ENCODE data around the gene DDX23. TPM values are rescaled to one million over a fixed set of nuclear protein-coding genes. Genes with fewer than 3 reads are reported as not detected.

Gene DDX23
- polyA plus RNA-seq, 1 of the 3 experiments (the other 2 are of a cell fraction) = 50.4 TPM

DNA sequence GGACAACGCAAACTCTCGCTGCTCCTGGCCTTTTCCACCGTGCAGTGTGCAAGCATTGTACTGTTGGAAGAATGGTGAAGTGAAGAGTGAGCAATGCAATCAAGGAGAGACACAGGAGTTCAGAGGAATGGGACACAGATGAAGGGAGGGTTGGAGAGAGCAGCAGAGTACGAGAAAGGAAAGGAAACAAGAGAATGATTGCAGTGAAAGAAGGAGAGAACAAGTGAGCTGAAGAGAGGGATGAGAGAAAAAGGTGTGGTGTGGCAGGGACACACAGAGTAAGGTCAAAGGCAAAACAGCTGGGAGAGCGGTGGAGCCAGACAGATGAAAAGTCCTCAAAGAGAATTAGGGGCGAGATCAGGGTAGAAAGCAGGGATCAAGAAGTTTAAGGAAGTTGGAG, 20.7 kb downstream of the DDX23 start:
- WGBS (ENCODE audit: low lambda C conversion rate) = 95% methylated on average over 6 of the region's 6 CpGs
- POLR2A ChIA-PET = no interaction called here
- no peak for DNase-seq
- no peaks in the 10 kb centered on the region for H3K9me3 ChIP-seq
- peaks cover 31 to 80% of the 10 kb centered on the region in 2 experiments for H3K36me3 ChIP-seq (replicated peaks in 1 of 2; ENCODE audit: control insufficient read depth in 1 of 2, insufficient read depth in 2 of 2, low read length in 1 of 2)
- no peak overlapping the region for H3K4me2 ChIP-seq
- H3K4me3 ChIP-seq (ENCODE audit: low read depth in 2 of 2, low read length in 1 of 2) = no peak overlapping the region
- H3F3A ChIP-seq (replicated peaks; ENCODE audit: insufficient read depth) = peaks cover 7% of the 10 kb centered on the region
- H3K27me3 ChIP-seq (ENCODE audit: insufficient read depth) = no peaks in the 10 kb centered on the region
- H3K4me1 ChIP-seq (ENCODE audit: control insufficient read depth in 1 of 2, insufficient read depth in 2 of 2, low read depth in 1 of 2, low read length in 1 of 2) = no peaks in the 10 kb centered on the region
- CTCF ChIA-PET = interaction anchor here (1.0 to 3.2 kb wide), 5 partner anchors 12 to 60 kb away, joined by 3 to 16 read pairs (median 4); no protein-coding TSS in a partner anchor
- H3K79me2 ChIP-seq (ENCODE audit: insufficient read depth) = no peaks in the 10 kb centered on the region
- TF ChIP-seq POLR2AphosphoS5 (IDR thresholded peaks at IDR 0.05; ENCODE audit: low read depth, low read length) (no peak), RFX5 (IDR thresholded peaks at IDR 0.05; ENCODE audit: low read length) (no peak), MXI1 (IDR thresholded peaks at IDR 0.05; ENCODE audit: low read depth, low read length) (no peak), USF1 (IDR thresholded peaks at IDR 0.05; ENCODE audit: borderline replicate concordance, low read depth) (no peak), SMC3 (IDR thresholded peaks at IDR 0.05; ENCODE audit: low read depth, low read length) (no peak), EP300 (IDR thresholded peaks at IDR 0.05; ENCODE audit: borderline replicate concordance in 1 of 2, low read depth in 1 of 2, low read length in 1 of 2) (no peak), FOXJ3 (CRISPR knock-in tag; IDR thresholded peaks at IDR 0.05) (no peak), MAX (IDR thresholded peaks at IDR 0.05; ENCODE audit: low read depth) (no peak), TAF1 (IDR thresholded peaks at IDR 0.05; ENCODE audit: borderline replicate concordance, low read depth, low read length) (no peak), NRF1 (IDR thresholded peaks at IDR 0.05; ENCODE audit: low read depth, low read length) (no peak), ZBTB33 (IDR thresholded peaks at IDR 0.05; ENCODE audit: borderline replicate concordance, low read depth) (no peak), GATA2 (CRISPR knock-in tag; IDR thresholded peaks at IDR 0.05) (no peak), MEF2A (IDR thresholded peaks at IDR 0.05; ENCODE audit: borderline replicate concordance, low read depth) (no peak)
- TF ChIP-seq, protein P1, sequence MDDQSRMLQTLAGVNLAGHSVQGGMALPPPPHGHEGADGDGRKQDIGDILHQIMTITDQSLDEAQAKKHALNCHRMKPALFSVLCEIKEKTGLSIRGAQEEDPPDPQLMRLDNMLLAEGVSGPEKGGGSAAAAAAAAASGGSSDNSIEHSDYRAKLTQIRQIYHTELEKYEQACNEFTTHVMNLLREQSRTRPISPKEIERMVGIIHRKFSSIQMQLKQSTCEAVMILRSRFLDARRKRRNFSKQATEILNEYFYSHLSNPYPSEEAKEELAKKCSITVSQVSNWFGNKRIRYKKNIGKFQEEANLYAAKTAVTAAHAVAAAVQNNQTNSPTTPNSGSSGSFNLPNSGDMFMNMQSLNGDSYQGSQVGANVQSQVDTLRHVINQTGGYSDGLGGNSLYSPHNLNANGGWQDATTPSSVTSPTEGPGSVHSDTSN (IDR thresholded peaks at IDR 0.05) = no peak
- TF ChIP-seq, protein P2, sequence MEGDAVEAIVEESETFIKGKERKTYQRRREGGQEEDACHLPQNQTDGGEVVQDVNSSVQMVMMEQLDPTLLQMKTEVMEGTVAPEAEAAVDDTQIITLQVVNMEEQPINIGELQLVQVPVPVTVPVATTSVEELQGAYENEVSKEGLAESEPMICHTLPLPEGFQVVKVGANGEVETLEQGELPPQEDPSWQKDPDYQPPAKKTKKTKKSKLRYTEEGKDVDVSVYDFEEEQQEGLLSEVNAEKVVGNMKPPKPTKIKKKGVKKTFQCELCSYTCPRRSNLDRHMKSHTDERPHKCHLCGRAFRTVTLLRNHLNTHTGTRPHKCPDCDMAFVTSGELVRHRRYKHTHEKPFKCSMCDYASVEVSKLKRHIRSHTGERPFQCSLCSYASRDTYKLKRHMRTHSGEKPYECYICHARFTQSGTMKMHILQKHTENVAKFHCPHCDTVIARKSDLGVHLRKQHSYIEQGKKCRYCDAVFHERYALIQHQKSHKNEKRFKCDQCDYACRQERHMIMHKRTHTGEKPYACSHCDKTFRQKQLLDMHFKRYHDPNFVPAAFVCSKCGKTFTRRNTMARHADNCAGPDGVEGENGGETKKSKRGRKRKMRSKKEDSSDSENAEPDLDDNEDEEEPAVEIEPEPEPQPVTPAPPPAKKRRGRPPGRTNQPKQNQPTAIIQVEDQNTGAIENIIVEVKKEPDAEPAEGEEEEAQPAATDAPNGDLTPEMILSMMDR (IDR thresholded peaks at IDR 0.05) = no peak
- H3K9ac ChIP-seq = no peak overlapping the region
- H2AFZ ChIP-seq (ENCODE audit: low read depth) = no peak overlapping the region
- no peak overlapping the region for H3K27ac ChIP-seq (ENCODE audit: low read depth in 2 of 2, low read length in 1 of 2)
- H4K20me1 ChIP-seq (ENCODE audit: insufficient read depth) = peaks cover 9% of the 10 kb centered on the region; the same call in 1 of the 2 replicates
- no peaks in the 10 kb centered on the region for H3K9me2 ChIP-seq

All from SK-N-SH (cell line).